Ishikawa (cell line): ENCODE data around the gene MYNN.

Experiments
- CEBPB ChIP-seq: IDR thresholded peaks from 2 replicates; pipeline ENCODE4 v1.6.1; 2012
- CREB1 ChIP-seq: IDR thresholded peaks from 2 replicates; pipeline ENCODE4 v1.6.1; 2012; ENCODE audit warnings: low read depth
- EGR1 ChIP-seq: IDR thresholded peaks from 2 replicates; pipeline ENCODE4 v1.6.1; 2012
- EP300 ChIP-seq: IDR thresholded peaks from 2 replicates; pipeline ENCODE4 v1.6.1; 2012; ENCODE audit warnings: borderline replicate concordance
- FOXM1 ChIP-seq: IDR thresholded peaks from 2 replicates; pipeline ENCODE4 v1.6.1; 2012; ENCODE audit warnings: low read depth, borderline replicate concordance
- MAX ChIP-seq: IDR thresholded peaks from 2 replicates; pipeline ENCODE4 v1.6.1; 2012
- NFIC ChIP-seq: IDR thresholded peaks from 2 replicates; pipeline ENCODE4 v1.6.1; 2012
- RAD21 ChIP-seq: IDR thresholded peaks from 2 replicates; pipeline ENCODE4 v1.6.1; 2012; ENCODE audit warnings: low read depth
- REST ChIP-seq: IDR thresholded peaks from 2 replicates; pipeline ENCODE4 v1.6.1; 2012; ENCODE audit warnings: low read depth, mild to moderate bottlenecking
- TAF1 ChIP-seq: IDR thresholded peaks from 2 replicates; pipeline ENCODE4 v1.6.1; 2012; ENCODE audit warnings: low read depth, mild to moderate bottlenecking
- TCF12 ChIP-seq: IDR thresholded peaks from 2 replicates; pipeline ENCODE4 v1.6.1; 2012; ENCODE audit warnings: low read depth
- TEAD4 ChIP-seq: IDR thresholded peaks from 2 replicates; pipeline ENCODE4 v1.6.1; 2012
- USF1 ChIP-seq: IDR thresholded peaks from 2 replicates; pipeline ENCODE4 v1.6.1; 2012
- YY1 ChIP-seq: IDR thresholded peaks from 2 replicates; pipeline ENCODE4 v1.6.1; 2012; ENCODE audit warnings: low read depth
- ZBTB7A ChIP-seq: IDR thresholded peaks from 2 replicates; pipeline ENCODE4 v1.6.1; 2012; ENCODE audit warnings: low read depth

MYNN gene

GRCh38 chr3:169790687-169791429 is 17.7 kb downstream of the MYNN start:
- TF ChIP-seq RAD21 (no peak), CEBPB (no peak), USF1 (no peak), CREB1 (no peak), ZBTB7A (no peak), EGR1 (no peak), TAF1 (no peak), FOXM1 (no peak), EP300 (no peak), MAX (no peak), REST (no peak), TCF12 (no peak), TEAD4 (no peak), YY1 (no peak), NFIC (no peak)

DNA sequence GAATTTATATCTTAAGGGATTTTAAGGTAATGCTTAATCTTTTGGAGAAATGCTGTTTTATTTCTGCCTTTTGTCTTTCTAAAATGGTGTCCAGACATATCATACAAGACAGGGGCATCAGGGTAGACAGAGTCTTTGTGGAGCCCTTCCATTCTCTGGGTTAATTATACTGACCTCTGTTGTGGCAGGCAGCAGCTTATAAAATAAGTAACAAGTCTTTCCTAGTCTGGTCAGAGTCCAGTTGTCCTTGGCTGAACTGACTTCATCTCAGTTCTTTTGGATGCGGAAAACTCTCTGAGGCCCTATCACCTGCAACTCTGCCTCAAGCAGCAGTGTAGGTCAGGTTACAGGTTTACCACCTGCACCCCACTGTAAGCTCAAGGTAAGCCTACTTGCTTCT is 19.2 kb downstream of the MYNN start:
- TF ChIP-seq TCF12 (no peak), TEAD4 (no peak), NFIC (no peak), TAF1 (no peak), ZBTB7A (no peak), CREB1 (no peak), USF1 (no peak), RAD21 (no peak), EGR1 (no peak), REST (no peak)

DNA sequence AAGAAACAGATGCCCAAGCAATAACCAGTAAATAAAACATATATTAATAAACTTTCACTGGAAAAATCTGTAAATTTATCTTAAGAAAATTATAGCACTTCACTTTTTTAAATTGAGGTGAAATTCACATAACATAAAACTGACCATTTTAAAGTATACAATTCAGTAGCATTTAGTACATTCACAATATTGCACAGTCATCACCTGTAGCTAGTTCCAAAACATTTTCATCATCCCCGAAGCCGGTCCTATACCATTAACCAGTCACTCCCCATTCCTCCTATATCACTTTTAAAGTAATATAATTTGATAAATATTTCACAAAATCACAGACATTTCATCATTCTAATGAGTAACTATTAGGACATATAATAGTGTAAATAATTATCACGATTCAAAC is 31.5 kb downstream of the MYNN start:
- TF ChIP-seq TCF12 (no peak), ZBTB7A (no peak), CEBPB (no peak), CREB1 (no peak), RAD21 (no peak), MAX (no peak), NFIC (no peak), TEAD4 (no peak), EGR1 (no peak), YY1 (no peak), TAF1 (no peak)

- TF ChIP-seq ZBTB7A (no peak), NFIC (no peak), RAD21 (no peak), FOXM1 (no peak), YY1 (no peak), MAX (no peak)
Observed at GRCh38 chr3:169809230-169809795, 36.1 kb downstream of the MYNN start.

GRCh38 chr3:169811631-169812331 is 38.6 kb downstream of the MYNN start:
- TF ChIP-seq CEBPB (no peak), USF1 (no peak), TCF12 (no peak), NFIC (no peak), EGR1 (no peak), MAX (no peak), EP300 (no peak), FOXM1 (no peak), YY1 (no peak), ZBTB7A (no peak), RAD21 (no peak), CREB1 (no peak), TEAD4 (no peak), TAF1 (no peak), REST (no peak)
